Amniotic epithelial cell (primary cell): ENCODE measurements around the gene OGFOD2.
"Not testable (repeated sequence)": the region's sequence is repeated elsewhere in the genome, so short reads cannot be mapped to it uniquely, and the experiment has no call there.

Source experiments
- DNase-seq: peaks from one replicate; pipeline ENCODE4 v3.0.0-alpha.2; 2010; ENCODE audit warnings: low read depth

Gene OGFOD2

DNA sequence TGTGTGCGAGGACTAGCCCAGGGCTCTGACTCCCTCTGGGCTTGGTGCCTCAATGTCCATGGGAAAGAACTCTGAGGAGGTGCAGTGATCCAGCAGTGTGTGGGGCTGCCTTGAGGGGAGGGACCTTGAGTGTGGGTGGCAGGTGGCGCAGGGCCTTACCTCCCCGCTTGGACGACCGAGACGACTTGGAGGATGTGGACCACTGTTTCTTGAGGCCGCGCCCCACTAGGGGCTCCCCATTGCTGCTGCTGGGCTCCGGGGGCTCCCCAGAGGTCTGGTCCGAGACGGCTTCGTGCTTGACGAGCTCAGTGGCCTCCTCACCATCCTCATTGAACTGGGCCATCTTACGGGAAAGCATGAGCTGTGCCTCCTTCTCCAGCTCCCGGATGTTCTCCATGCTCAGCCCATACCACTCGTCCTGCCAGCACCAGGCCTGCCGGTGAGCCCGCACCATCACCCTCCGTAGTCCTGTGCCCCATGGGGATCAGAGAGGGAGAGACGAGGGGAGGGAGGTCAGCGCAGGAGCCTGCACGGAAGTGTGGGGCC, 30.1 kb downstream of the OGFOD2 start:
- no peak for DNase-seq

DNA sequence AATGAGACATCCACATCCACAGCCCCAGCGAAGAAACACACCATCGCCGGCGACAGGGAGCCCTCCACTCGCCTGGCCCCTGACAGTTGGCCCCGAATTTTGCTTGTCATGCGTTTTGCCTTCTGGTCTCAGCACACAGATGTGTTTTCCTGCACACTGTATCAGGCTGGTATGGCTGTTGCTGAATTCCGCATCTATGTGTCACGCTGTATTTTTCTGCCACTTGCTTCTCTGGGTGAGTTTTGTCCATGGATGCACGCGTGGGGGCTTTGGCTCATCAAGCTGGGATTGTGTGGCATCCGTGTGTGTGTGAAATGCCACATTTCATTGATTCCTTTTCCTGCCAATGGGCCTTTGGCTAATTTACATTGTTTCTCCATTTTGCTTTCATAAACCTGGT, 31.9 kb downstream of the OGFOD2 start:
- DNase-seq: peak; percentile 53

DNA sequence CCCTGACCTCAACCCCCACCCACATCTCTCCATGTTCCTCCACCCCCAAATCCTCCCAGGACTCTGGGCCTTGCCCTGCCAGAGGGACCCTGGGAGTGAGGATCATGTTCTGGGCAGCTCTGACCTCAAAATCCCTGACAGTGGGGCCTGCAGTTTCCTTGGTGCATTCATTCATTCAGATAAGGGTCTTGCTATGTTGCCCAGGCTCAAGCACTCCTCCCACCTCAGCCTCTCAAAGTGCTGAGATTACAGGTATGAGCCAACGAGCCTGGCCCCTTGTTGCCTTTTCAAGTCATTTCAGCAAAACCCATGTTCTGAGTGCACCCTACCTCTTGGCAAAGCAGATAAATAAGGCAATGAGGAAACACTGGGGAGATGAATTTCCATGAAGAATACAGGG, 35.1 kb downstream of the OGFOD2 start:
- DNase-seq: no peak

DNA sequence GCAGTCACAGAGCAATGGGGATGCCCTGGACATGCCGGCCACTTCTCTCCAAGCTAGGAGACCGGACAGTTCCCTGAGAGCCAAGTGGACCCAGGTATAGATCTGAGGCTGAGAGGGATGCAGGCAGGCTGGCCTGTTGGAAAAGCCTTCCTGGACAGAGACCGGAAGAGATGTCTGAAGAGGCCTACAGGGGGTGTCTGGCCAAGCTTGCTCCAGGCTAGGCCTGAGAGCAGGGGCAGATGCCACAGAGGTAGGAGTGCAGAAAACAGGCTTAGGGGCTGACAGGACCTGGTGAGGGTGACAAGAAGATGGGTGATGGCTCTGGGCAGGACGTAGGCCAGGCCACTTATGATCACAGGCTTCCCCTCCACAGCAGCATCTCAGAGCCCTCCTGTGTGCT, 35.6 kb downstream of the OGFOD2 start:
- DNase-seq: no peak

DNA sequence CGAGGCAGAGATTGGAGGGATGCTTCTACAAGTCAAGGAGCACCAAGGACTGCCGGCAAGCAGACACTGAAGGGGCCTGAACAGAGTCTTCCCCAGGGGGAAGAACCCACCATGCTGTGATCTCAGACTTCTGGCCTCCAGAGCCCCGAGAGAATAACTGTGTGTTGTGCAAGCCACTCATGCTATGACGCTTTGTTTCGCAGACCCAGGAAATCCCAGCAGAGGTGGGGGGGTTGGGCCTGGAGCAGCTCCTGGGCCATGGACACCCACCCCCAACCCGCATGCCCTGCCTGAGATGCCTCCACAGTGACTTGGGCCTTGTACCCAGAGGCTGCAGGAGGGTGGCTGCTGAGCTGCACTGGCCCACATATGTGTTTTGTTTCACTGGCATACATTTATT, 36.7 kb downstream of the OGFOD2 start:
- DNase-seq: peak; percentile 76

DNA sequence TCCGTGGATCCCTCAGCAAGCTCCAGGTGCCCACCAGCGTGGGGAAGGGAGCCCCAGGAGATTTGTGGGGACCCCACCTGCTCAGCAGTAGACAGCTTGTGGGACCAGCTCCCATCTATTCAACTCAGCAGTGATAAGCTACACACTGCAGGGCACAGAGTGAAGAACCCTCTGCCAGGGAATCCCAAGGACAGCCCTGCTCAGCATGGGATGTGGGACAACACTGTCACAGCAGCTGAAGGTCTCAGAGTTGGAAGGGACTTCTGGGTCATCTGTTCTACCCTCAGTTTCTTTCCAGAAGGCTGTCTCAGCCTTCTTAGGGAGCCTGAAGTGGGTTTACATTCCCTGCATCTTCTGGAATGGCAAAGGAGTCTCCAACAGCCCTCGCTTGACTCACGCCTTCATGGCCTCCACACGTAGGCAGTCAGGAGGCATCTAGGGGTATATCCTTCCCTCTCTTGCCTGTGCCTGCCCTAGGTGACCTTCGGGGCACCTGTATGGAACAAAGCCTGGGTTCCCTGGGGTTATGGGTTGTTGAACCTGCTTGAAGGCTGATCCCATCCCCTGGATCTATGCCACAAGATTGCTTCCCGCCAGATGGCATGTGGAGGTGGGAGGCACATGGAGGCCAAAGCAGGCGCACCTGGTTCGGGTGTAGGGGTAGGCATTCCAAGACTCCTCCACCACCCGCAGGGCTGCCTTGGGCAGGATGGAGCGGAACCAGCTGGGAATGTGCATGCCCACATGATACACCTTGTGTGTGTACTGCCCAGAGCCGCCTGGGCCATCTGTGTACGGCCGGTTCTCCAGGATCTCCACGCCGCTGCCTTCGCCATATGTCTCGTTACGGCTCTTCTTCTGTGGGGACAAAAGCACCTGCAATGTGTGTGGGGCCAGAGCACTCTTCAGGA, 38.4 kb downstream of the OGFOD2 start:
- DNase-seq: no peak

DNA sequence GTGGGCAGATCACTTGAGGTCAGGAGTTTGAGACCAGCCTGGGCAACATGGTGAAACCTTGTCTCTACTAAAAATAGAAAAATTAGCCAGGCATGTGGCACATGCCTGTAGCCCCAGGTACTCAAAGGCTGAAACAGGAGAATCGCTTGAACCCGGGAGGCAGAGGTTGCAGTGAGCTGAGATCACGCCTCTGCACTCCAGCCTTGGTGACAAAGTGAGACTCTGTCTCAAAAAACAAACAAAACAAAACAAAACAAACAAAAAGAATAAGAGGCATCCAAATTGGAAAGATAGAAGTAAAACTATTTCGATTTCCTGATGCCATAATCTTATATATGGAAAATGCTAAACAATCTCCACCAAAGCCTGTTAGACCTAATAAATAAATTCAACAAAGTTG, 39.4 kb downstream of the OGFOD2 start:
- not testable (repeated sequence) for DNase-seq

DNA sequence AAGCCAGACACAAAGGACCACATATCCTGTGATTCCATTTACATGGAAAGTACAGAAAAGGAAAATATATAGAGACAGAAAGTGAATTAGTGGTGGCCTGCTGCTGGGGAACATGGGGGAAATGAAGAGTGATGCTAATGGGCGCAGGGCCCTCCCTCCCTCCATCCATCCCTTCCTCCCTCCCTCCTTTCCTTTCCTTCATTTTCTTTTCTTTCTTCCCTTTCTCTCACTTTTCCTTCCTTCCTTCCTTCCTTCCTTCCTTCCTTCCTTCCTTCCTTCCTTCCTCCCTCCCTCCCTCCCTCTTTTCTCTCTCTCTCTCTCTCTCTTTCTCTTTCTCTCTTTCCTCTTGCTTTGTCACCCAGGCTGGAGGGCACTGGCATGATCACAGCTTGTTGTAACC, 42.7 kb downstream of the OGFOD2 start:
- no peak for DNase-seq

DNA sequence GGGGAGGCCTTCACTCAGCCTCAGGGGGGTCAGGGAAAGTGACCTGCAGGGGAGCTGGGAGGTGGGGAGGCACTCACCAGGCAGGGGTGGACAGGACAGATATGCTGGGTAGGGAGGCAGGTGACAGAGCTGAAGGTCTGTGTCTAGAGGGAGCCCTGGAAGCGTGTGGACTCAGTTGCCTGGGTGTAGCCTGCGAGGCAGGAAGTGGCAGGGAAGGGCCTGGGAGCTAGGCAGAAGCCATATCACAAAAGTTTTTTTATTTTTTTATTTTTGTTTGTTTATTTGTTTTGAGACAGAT, 44.7 kb downstream of the OGFOD2 start:
- DNase-seq: no peak

DNA sequence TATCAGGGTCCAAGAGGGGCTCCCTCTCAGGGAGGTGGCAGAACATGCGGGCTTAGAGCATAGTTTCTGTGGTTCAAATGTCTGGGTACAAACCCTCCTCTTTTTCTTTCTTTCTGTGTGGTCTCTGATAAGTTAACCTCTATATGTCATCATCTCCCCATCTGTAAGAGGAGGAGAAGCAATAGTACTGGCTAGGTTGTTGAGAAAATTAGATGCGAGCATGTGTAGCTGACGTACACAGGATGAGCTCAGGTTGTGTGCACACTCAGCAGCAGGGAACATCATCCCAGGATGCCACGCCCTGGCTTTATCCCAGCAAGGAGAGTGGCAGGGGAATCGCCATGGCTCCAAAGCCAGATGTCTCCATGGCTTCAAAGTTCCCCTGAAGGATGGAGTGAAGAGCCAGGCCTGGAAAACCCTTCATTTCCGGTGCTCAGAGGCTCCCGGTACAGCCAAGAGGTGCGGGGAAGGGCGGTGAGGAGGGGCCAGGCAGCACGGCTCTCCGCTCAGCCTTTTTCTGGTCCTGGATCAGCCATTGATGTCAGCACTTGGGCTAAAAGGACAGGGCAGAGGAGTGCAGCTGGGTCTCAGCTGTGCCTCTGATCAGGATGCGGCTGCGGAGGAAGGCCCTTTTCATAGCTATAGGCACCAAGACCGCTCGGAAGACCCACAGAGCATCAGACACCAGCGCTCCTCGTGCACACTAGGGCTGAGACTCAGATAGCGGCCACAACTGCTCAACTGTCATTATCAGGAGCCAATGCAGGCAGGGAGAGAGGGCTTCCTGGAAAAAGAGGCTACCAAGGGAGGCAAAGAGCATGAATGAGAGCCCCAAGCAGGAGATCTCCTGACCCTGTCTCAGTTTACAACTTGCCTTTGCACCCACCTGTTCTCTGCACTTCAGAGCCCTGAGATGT, 46.9 kb downstream of the OGFOD2 start:
- peak; percentile 74 for DNase-seq

DNA sequence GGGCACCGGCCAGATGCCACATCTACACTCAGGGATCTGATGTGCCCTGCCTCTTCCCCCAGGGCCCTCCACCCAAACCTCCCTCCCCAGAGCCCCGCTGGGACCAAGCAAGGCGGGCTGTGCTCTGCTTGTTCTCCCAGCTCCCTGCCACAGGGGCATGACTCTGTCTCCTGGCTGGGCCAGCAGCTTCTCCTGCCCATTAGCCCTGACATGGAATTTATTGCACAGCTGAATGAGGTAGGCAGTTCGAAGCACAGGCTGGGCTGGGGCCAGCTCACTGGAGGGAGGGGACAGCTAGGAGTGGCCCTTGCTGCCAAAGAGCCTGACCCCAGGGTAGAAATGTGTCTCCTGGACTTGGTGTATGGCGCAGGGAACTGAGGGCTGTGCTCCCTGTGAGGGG, 47.8 kb downstream of the OGFOD2 start:
- no peak for DNase-seq

DNA sequence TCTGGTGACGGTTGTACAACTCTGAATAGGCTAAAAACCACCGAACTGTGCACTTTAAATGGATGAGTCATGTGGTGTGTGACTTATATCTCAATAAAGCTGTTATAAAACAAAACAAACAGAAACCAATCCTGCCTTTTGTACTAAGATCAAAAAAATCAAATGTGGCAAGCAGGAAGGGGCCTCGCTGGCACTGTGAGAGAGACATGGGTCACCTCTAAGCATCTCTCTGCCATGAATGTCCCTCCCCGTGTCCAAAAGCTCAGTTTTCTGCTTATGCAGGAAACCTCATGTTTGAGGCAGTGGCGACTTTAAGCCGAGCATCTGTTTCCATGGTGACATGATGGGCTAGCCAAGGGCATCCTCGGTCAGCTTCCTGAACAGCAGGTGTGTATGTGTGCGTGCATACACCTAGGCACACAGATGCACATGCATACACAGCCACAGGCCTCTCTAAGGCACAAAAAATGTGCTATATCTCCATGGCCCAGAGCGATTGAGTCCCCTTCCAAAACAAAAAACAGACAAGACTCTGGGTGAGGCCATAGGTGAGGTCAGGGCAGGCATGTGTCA, 49.9 kb downstream of the OGFOD2 start:
- DNase-seq: no peak

DNA sequence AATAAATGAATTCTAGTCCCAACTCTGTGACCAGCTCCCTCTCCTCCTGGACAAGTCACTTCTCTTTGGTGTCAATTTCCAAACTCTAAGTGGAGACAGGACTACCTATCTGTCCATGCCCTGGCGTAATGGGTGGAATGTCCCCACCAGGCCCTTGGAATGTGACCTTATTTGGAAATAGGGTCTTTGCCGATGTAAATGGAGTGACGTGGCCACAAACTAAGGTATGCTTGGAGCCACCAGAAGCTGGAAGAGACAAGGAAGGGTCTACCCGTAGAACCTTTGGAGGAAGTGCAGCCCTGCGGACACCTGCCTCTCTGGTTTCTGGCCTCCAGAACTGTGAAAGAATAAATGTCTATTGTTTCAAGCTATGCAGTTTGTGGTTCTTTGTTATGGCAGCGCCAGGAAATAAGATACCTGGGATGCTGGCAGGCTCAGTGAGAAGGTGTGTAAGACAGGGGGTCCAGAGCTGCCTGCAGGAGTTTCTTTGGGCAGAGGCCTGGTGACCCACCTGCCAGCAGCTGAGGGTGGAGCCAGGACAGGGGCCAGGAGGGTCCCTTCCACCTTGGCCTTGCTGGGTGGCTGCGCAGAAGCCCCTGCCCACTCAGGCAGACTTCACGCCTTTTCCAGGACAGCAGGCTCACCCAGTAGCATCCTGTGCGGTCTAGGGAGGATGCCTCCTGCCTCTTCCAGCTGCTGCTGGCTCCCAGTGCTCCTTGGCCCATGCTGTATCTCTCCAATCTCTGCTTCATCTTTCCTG, 51.2 kb downstream of the OGFOD2 start:
- no peak for DNase-seq

DNA sequence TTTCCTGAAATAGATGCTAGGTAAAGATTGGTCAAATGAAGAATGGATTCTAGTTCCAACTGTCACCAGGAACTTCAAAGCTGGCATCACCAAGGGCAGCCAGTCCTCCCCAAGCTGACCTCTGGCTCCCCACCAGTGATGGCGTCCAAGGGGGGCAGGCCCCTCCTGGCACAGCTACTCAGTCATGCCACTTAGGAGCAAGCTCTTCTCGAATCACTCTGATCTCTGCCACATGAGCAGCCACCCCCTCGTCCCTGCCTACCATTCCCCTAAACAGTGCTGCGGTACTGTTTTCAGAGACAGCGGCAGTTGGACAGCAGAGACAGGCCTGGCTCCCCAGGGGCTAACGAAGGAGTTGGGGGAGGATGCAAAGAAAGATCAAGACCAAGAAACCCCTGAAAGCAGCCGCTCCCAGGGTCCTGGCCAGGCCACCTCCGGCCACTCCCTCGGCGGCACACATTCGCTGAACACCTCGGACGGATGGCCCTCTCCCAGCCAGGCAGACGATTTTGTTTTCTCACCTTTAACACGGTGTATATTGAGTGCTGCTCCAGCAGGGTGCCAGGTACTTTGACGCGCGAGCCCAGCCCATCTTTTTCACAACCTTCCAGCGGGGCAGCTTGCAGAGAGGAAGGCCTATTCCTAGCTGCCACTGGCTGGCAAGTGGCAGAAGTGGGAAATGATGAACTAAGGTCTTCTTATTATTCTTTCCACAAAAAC, 52.8 kb downstream of the OGFOD2 start:
- DNase-seq: no peak

DNA sequence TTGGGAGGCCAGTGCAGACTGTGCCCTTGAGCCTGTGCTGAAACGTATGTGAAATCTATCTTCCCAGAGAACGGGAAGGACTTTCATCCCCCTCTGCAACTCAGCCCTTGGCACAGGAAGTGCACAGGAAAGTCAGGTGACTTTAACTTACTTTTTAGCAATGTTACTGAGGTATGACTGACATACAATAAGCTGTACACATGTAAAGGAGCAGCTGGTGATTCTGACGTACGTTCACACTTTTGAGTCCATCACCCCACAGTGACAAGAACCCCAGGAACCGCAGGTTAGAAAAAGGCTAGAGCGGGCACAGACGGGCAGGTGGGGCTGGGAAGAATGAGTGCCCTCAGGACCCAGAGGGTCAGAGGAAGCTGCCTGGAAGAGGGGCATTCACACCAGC, 53.4 kb downstream of the OGFOD2 start:
- no peak for DNase-seq

DNA sequence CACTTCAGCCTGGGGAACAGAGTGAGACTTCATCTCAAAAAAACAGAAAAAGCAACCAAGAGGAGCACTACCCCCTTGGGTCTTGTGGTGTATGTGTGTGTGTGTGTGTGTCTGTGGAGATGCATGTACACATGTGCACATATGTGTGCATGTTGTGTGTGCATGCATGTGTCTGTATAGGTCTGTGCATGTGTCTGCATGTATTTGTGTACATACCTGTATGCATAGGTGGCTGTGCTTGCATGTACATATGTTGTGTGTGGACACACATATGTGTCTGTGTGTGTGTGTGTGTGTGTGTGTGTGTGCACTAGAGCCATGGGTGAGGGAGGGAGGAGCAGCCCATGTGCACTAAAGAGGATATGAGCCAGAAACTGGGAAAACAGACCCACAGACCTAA, 54.5 kb downstream of the OGFOD2 start:
- no peak for DNase-seq
